Astrocyte (in vitro differentiated cells and primary cell): ENCODE measurements around the gene PPM1A. TPM values are rescaled to one million over a fixed set of nuclear protein-coding genes. Genes with fewer than 3 reads are reported as not detected.

Experiments
- DNase-seq: peaks from one replicate; pipeline ENCODE4 v3.0.0-alpha.2; 2010; ENCODE audit warnings: low read depth
- FAIRE-seq: peaks from 2 replicates; lab custom pipeline; 2011; peaks lifted over from hg19 to GRCh38; lab: Jason Lieb, UNC
- H2AFZ ChIP-seq: 2 replicates; pipeline ENCODE4 v1.6.0; 2012; ENCODE audit warnings: low read depth, low read length, inconsistent platforms
- H3K27ac ChIP-seq: 2 replicates; pipeline ENCODE4 v1.5.1; 2011; ENCODE audit warnings: low read depth, low read length, inconsistent platforms
- H3K27me3 ChIP-seq: 2 replicates; pipeline ENCODE4 v1.6.0; 2011; ENCODE audit warnings: low read length, inconsistent platforms; ENCODE audit not compliant: insufficient read depth
- H3K36me3 ChIP-seq: 2 replicates; pipeline ENCODE4 v1.5.1; 2011; ENCODE audit warnings: low read length, inconsistent platforms; ENCODE audit not compliant: insufficient read depth
- H3K4me1 ChIP-seq: 2 replicates; pipeline ENCODE4 v1.5.1; 2011; ENCODE audit warnings: low read length, inconsistent platforms; ENCODE audit not compliant: insufficient read depth
- H3K4me2 ChIP-seq: 2 replicates; pipeline ENCODE4 v1.6.0; 2012; ENCODE audit warnings: low read length, inconsistent platforms
- H3K4me3 ChIP-seq: 2 replicates; pipeline ENCODE4 v1.5.1; 2011; ENCODE audit warnings: low read depth, mild to moderate bottlenecking, low read length, inconsistent platforms; ENCODE audit not compliant: insufficient read depth
- H3K79me2 ChIP-seq: 2 replicates; pipeline ENCODE4 v1.6.0; 2012; ENCODE audit warnings: mild to moderate bottlenecking, low read length, inconsistent platforms; ENCODE audit not compliant: insufficient read depth
- H3K9ac ChIP-seq: 2 replicates; pipeline ENCODE4 v1.6.0; 2012; ENCODE audit warnings: mild to moderate bottlenecking, low read length, inconsistent platforms
- H3K9me3 ChIP-seq: 2 replicates; pipeline ENCODE4 v1.5.1; 2012; ENCODE audit warnings: low read depth, mild to moderate bottlenecking, low read length, inconsistent platforms; ENCODE audit not compliant: insufficient read depth
- H4K20me1 ChIP-seq: 2 replicates; pipeline ENCODE4 v1.6.0; 2012; ENCODE audit warnings: low read length, inconsistent platforms; ENCODE audit not compliant: insufficient read depth
- H3K27ac Mint-ChIP-seq: one replicate; pipeline ENCODE4 v1.8.0; 2021; ENCODE audit warnings: mild to moderate bottlenecking, mixed read lengths; ENCODE audit not compliant: unreplicated experiment
- H3K27me3 Mint-ChIP-seq: one replicate; pipeline ENCODE4 v1.8.0; 2021; ENCODE audit warnings: low read depth, mixed read lengths; ENCODE audit not compliant: unreplicated experiment
- H3K36me3 Mint-ChIP-seq: one replicate; pipeline ENCODE4 v1.8.0; 2021; ENCODE audit warnings: low read depth, mixed read lengths; ENCODE audit not compliant: unreplicated experiment
- H3K4me1 Mint-ChIP-seq: one replicate; pipeline ENCODE4 v1.8.0; 2021; ENCODE audit warnings: low read depth, mixed read lengths; ENCODE audit not compliant: unreplicated experiment
- H3K4me3 Mint-ChIP-seq: one replicate; pipeline ENCODE4 v1.8.0; 2021; ENCODE audit warnings: mild to moderate bottlenecking, moderate library complexity, mixed read lengths; ENCODE audit not compliant: unreplicated experiment
- H3K9me3 Mint-ChIP-seq: one replicate; pipeline ENCODE4 v1.8.0; 2021; ENCODE audit warnings: mild to moderate bottlenecking, mixed read lengths; ENCODE audit not compliant: unreplicated experiment
- EZH2 ChIP-seq: IDR thresholded peaks from 2 replicates; pipeline ENCODE4 v1.6.1; 2012; ENCODE audit warnings: mild to moderate bottlenecking, low read length, inconsistent platforms; ENCODE audit not compliant: insufficient read depth
- total RNA-seq: library from RNA; stranded (reverse); gene quantifications from 2 replicates; pipeline ENCODE4 v1.2.1, GENCODE V29; 2021
- TF ChIP-seq, protein P1 (sequence below): IDR thresholded peaks from 2 replicates; pipeline ENCODE4 v1.5.1; 2011; ENCODE audit warnings: low read depth, mild to moderate bottlenecking, inconsistent platforms, low read length, moderate library complexity; ENCODE audit not compliant: insufficient read depth

PPM1A gene
- total RNA-seq, 1 donor from 2014 or later: 50.3 TPM

GRCh38 chr14:60211153-60211552 lies 37.9 kb upstream of the PPM1A start:
- FAIRE-seq: no peak
- no peak overlapping the region for H3K27ac Mint-ChIP-seq

DNA sequence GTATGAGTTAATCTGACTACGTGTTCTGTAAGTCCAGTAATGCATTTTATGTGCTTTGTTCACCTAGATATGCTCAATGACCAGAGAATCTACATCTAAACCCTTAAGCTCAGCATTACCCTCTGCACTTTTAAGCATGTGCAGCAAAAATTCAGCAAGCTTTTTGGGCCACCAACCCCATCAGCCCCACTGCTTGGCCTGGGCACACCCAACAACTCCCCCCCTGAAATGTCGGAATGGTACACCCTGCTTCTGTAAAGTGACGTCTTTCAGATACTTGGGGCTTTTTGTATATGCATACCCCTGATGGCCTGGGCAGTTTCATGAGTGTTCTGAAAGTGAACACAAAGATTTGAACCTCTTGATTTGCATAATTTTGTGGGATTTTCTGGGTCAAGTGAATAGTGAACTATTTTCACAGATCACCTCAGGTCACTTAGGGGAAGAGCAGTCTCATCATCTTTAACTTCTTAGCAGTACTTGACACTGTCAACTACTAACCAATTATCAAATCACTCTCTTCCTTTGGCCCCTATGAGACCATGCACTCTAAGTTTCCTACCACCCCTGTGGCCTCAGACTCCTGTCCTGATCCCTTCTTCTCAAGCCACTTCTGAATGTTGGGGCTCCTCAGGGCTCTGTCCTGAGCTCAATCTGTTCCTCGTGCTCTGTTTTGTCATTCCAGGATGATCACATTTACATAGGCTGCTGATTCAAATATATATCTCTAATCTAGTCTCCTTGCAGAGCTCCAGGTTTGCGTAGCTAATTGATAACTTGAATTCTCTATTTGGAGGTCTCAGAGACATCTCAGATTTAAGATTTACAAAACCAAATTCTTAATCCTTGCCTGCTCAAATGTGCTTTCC lies 36.3 kb upstream of the PPM1A start:
- H3K79me2 ChIP-seq: no peaks in the 10 kb centered on the region
- Mint-ChIP-seq H3K4me1 (no peaks in the 10 kb centered on the region), H3K27ac (no peak overlapping the region), H3K36me3 (no peaks in the 10 kb centered on the region), H3K27me3 (peaks cover 2% of the 10 kb centered on the region), H3K4me3 (no peak overlapping the region), H3K9me3 (peaks cover 4% of the 10 kb centered on the region)
- TF ChIP-seq, protein P1, sequence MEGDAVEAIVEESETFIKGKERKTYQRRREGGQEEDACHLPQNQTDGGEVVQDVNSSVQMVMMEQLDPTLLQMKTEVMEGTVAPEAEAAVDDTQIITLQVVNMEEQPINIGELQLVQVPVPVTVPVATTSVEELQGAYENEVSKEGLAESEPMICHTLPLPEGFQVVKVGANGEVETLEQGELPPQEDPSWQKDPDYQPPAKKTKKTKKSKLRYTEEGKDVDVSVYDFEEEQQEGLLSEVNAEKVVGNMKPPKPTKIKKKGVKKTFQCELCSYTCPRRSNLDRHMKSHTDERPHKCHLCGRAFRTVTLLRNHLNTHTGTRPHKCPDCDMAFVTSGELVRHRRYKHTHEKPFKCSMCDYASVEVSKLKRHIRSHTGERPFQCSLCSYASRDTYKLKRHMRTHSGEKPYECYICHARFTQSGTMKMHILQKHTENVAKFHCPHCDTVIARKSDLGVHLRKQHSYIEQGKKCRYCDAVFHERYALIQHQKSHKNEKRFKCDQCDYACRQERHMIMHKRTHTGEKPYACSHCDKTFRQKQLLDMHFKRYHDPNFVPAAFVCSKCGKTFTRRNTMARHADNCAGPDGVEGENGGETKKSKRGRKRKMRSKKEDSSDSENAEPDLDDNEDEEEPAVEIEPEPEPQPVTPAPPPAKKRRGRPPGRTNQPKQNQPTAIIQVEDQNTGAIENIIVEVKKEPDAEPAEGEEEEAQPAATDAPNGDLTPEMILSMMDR: no peak
- TF ChIP-seq EZH2: no peak
- DNase-seq (no peak), FAIRE-seq (no peak)
- H3K4me1 ChIP-seq: peaks cover 3% of the 10 kb centered on the region
- no peak overlapping the region for H3K4me2 ChIP-seq
- H3K36me3 ChIP-seq: no peaks in the 10 kb centered on the region
- H4K20me1 ChIP-seq: no peaks in the 10 kb centered on the region
- H3K9me3 ChIP-seq: no peaks in the 10 kb centered on the region
- no peak overlapping the region for H3K27ac ChIP-seq
- no peak overlapping the region for H2AFZ ChIP-seq
- peaks cover 4% of the 10 kb centered on the region for H3K27me3 ChIP-seq
- no peak overlapping the region for H3K9ac ChIP-seq
- H3K4me3 ChIP-seq: no peak overlapping the region

More at GRCh38 chr14:60211153-60211552, 37.9 kb upstream of the PPM1A start:
- Histone ChIP-seq H3K9me3 (no peaks in the 10 kb centered on the region), H3K36me3 (no peaks in the 10 kb centered on the region), H3K4me2 (no peak overlapping the region), H3K9ac (no peak overlapping the region), H2AFZ (no peak overlapping the region), H3K27me3 (peaks cover 4% of the 10 kb centered on the region), H4K20me1 (no peaks in the 10 kb centered on the region), H3K79me2 (no peaks in the 10 kb centered on the region), H3K27ac (no peak overlapping the region), H3K4me3 (no peak overlapping the region), H3K4me1 (no peaks in the 10 kb centered on the region)
- no peak overlapping the region for H3K4me3 Mint-ChIP-seq
- H3K36me3 Mint-ChIP-seq: no peaks in the 10 kb centered on the region
- no peaks in the 10 kb centered on the region for H3K4me1 Mint-ChIP-seq
- TF ChIP-seq, protein P1: no peak
- TF ChIP-seq EZH2: no peak
- no peak for DNase-seq
- H3K27me3 Mint-ChIP-seq: peaks cover 2% of the 10 kb centered on the region
- peaks cover 4% of the 10 kb centered on the region for H3K9me3 Mint-ChIP-seq

- H3K4me1 Mint-ChIP-seq: no peaks in the 10 kb centered on the region
- peaks cover 4% of the 10 kb centered on the region for H3K27me3 ChIP-seq
- no peak overlapping the region for H3K4me3 Mint-ChIP-seq
- no peak overlapping the region for H3K27ac Mint-ChIP-seq
- H3K9me3 ChIP-seq: no peaks in the 10 kb centered on the region
- peaks cover 3% of the 10 kb centered on the region for H3K4me1 ChIP-seq
- H3K36me3 ChIP-seq: no peaks in the 10 kb centered on the region
- no peak overlapping the region for H2AFZ ChIP-seq
- DNase-seq (no peak), FAIRE-seq (no peak)
- TF ChIP-seq, protein P1: no peak
- no peak for TF ChIP-seq EZH2
- H3K9ac ChIP-seq: no peak overlapping the region
- H3K4me2 ChIP-seq: no peak overlapping the region
- no peaks in the 10 kb centered on the region for H3K79me2 ChIP-seq
- H3K36me3 Mint-ChIP-seq: no peaks in the 10 kb centered on the region
- no peaks in the 10 kb centered on the region for H4K20me1 ChIP-seq
- H3K27me3 Mint-ChIP-seq: peaks cover 2% of the 10 kb centered on the region
- no peak overlapping the region for H3K27ac ChIP-seq
- H3K9me3 Mint-ChIP-seq: peaks cover 4% of the 10 kb centered on the region
- H3K4me3 ChIP-seq: no peak overlapping the region
Measured at GRCh38 chr14:60214003-60214402, 35.0 kb upstream of the PPM1A start.
